Measurements from ENCODE around the gene BCAS3. TPM values are rescaled to one million over a fixed set of nuclear protein-coding genes. Genes with fewer than 3 reads are reported as not detected.

Gene BCAS3
- total and polyA plus RNA-seq, 2 donors: 6.9 to 12.4 TPM

DNA sequence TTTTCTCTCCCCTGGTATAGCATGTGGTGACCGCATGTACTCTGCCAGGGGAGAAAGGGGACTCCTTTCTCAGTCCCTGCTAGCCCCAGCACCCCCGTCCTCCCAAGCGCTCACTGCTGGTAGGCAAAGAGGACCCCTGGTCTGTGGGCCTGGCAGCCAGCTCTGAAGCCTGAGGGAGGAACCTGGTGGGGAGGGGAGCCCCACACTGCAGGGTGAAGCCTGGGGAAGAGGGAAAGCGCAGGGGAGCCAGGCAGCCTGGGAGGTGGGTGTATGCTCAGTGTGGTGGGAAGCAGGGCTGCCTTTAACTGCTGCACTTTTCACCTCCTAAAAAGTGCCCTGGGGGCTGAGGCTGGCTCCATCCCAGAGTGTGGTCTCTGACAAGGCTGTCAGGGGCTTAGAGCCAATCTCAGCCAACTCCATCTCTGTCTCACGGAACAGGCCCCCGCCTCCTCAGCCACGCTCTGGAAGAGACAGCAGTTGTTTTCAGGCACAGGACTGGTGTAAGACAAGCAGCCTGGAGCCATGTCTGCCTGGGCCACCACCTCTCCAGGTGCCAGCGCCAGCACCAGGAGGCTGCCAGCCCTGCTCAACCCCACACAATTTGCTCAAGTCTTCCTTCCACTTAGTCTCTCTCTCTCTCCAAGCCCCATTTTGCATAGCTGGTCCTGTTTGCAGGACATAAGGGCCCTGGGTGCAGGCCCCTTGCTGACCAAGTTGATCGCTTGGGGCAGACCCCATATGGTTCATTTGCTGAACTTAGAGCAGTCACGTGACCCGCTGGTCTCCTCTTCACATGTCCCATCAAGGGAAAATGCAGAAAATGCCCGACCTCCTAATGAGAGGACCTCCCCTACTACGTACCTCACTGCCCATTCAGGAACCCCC, 707.3 kb downstream of the BCAS3 start:
- Histone ChIP-seq H3K4me1 (ENCODE audit: control insufficient read depth in 2 of 2, insufficient read depth in 2 of 2, low read length in 2 of 2) (peaks cover 0 to 2% of the 10 kb centered on the region in 2 donors), H3K9me3 (ENCODE audit: control insufficient read depth in 2 of 2, insufficient read depth in 1 of 2, low read length in 1 of 2) (no peaks in the 10 kb centered on the region), H3K4me3 (ENCODE audit: low read length in 2 of 2) (no peak overlapping the region), H3K36me3 (ENCODE audit: control insufficient read depth in 2 of 2, insufficient read depth in 2 of 2, low read length in 1 of 2) (no peaks in the 10 kb centered on the region), H3K27me3 (ENCODE audit: control insufficient read depth in 2 of 2, insufficient read depth in 1 of 2, low read length in 1 of 2) (peaks cover 0 to 8% of the 10 kb centered on the region in 2 donors), H3K27ac (ENCODE audit: low read depth in 1 of 2, low read length in 1 of 2) (no peak overlapping the region)
- 96% methylated on average over 13 of the region's 13 CpGs for WGBS
- no peak for DNase-seq (ENCODE audit: low read depth in 6 of 9, low spot score in 9 of 9)

- DNase-seq (ENCODE audit: low read depth in 6 of 9, low spot score in 9 of 9): no peak
- 94% methylated on average over 15 of the region's 15 CpGs for WGBS
Observed at GRCh38 chr17:61385577-61386236, 708.1 kb downstream of the BCAS3 start.

DNA sequence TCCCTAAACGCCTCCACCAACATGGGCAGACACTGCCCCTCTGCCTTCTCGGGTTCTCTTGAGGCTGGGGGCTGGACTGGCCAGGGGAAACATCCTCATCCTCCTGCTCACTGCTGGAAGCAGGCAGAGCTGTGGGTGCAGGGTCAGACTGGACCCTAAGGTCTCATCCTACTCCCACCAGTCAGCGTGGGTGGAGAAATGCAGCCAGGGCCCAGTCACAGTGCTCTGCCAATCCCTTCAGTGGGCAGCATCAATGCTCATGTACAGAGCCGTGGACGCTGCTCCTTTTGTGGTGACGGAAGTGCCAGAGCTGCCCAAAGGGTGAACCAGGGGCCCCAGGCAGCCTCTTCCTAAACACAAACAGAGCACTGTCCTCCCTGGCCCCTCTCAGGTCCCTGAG, 708.6 kb downstream of the BCAS3 start:
- WGBS: 84% methylated on average over 6 of the region's 6 CpGs
- DNase-seq (ENCODE audit: low read depth in 6 of 9, low spot score in 9 of 9): no peak
- Histone ChIP-seq H3K36me3 (ENCODE audit: control insufficient read depth in 2 of 2, insufficient read depth in 2 of 2, low read length in 1 of 2) (no peaks in the 10 kb centered on the region), H3K27ac (ENCODE audit: low read depth in 1 of 2, low read length in 1 of 2) (no peak overlapping the region), H3K27me3 (ENCODE audit: control insufficient read depth in 2 of 2, insufficient read depth in 1 of 2, low read length in 1 of 2) (peaks cover 0 to 21% of the 10 kb centered on the region in 2 donors), H3K4me1 (ENCODE audit: control insufficient read depth in 2 of 2, insufficient read depth in 2 of 2, low read length in 2 of 2) (peaks cover 0 to 2% of the 10 kb centered on the region in 2 donors), H3K9me3 (ENCODE audit: control insufficient read depth in 2 of 2, insufficient read depth in 1 of 2, low read length in 1 of 2) (no peaks in the 10 kb centered on the region), H3K4me3 (ENCODE audit: low read length in 2 of 2) (no peak overlapping the region)

More at GRCh38 chr17:61385577-61386236, 708.1 kb downstream of the BCAS3 start:
- Histone ChIP-seq H3K4me3 (ENCODE audit: low read length in 2 of 2) (no peak overlapping the region), H3K36me3 (ENCODE audit: control insufficient read depth in 2 of 2, insufficient read depth in 2 of 2, low read length in 1 of 2) (no peaks in the 10 kb centered on the region), H3K27ac (ENCODE audit: low read depth in 1 of 2, low read length in 1 of 2) (no peak overlapping the region), H3K27me3 (ENCODE audit: control insufficient read depth in 2 of 2, insufficient read depth in 1 of 2, low read length in 1 of 2) (peaks cover 0 to 15% of the 10 kb centered on the region in 2 donors), H3K9me3 (ENCODE audit: control insufficient read depth in 2 of 2, insufficient read depth in 1 of 2, low read length in 1 of 2) (no peaks in the 10 kb centered on the region), H3K4me1 (ENCODE audit: control insufficient read depth in 2 of 2, insufficient read depth in 2 of 2, low read length in 2 of 2) (peaks cover 0 to 2% of the 10 kb centered on the region in 2 donors)

DNA sequence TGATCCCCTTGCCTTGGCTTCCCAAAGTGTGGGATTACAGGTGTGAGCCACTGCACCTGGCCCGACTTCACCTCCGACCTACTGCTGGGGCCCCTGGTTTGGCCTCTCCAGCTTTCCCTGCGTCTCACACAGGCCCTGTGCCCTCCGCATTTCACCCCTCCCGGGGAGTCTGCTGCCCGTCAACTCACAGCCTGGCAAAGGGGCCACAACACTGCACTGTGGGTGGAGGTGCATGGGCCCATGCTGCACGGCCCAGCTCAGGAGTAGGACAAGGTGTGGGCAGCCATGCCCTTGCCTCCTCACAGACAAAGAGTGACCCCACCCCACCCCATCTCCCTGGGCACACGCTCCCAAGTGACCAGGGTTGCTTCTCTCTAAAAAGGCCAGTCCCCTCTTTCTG, 709.4 kb downstream of the BCAS3 start:
- no peak for DNase-seq (ENCODE audit: low read depth in 6 of 9, low spot score in 9 of 9)
- Histone ChIP-seq H3K27ac (ENCODE audit: low read depth in 1 of 2, low read length in 1 of 2) (no peak overlapping the region), H3K9me3 (ENCODE audit: control insufficient read depth in 2 of 2, insufficient read depth in 1 of 2, low read length in 1 of 2) (no peaks in the 10 kb centered on the region), H3K36me3 (ENCODE audit: control insufficient read depth in 2 of 2, insufficient read depth in 2 of 2, low read length in 1 of 2) (no peaks in the 10 kb centered on the region), H3K4me1 (ENCODE audit: control insufficient read depth in 2 of 2, insufficient read depth in 2 of 2, low read length in 2 of 2) (peaks cover 0 to 2% of the 10 kb centered on the region in 2 donors), H3K4me3 (ENCODE audit: low read length in 2 of 2) (no peak overlapping the region), H3K27me3 (ENCODE audit: control insufficient read depth in 2 of 2, insufficient read depth in 1 of 2, low read length in 1 of 2) (peaks cover 0 to 28% of the 10 kb centered on the region in 2 donors)
- WGBS: 96% methylated on average over 8 of the region's 8 CpGs

GRCh38 chr17:61387511-61388305, 710.1 kb downstream of the BCAS3 start:
- Histone ChIP-seq H3K27me3 (ENCODE audit: control insufficient read depth in 2 of 2, insufficient read depth in 1 of 2, low read length in 1 of 2) (peaks cover 0 to 35% of the 10 kb centered on the region in 2 donors), H3K27ac (ENCODE audit: low read depth in 1 of 2, low read length in 1 of 2) (no peak overlapping the region), H3K36me3 (ENCODE audit: control insufficient read depth in 2 of 2, insufficient read depth in 2 of 2, low read length in 1 of 2) (no peaks in the 10 kb centered on the region), H3K9me3 (ENCODE audit: control insufficient read depth in 2 of 2, insufficient read depth in 1 of 2, low read length in 1 of 2) (no peaks in the 10 kb centered on the region), H3K4me1 (ENCODE audit: control insufficient read depth in 2 of 2, insufficient read depth in 2 of 2, low read length in 2 of 2) (peaks cover 0 to 2% of the 10 kb centered on the region in 2 donors), H3K4me3 (ENCODE audit: low read length in 2 of 2) (no peak overlapping the region)
- WGBS: 96% methylated on average over 11 of the region's 11 CpGs
- no peak for DNase-seq (ENCODE audit: low read depth in 6 of 9, low spot score in 9 of 9)

- Histone ChIP-seq H3K4me1 (ENCODE audit: control insufficient read depth in 2 of 2, insufficient read depth in 2 of 2, low read length in 2 of 2) (peaks cover 0 to 2% of the 10 kb centered on the region in 2 donors), H3K4me3 (ENCODE audit: low read length in 2 of 2) (no peak overlapping the region), H3K36me3 (ENCODE audit: control insufficient read depth in 2 of 2, insufficient read depth in 2 of 2, low read length in 1 of 2) (no peaks in the 10 kb centered on the region), H3K27me3 (ENCODE audit: control insufficient read depth in 2 of 2, insufficient read depth in 1 of 2, low read length in 1 of 2) (peaks cover 4 to 46% of the 10 kb centered on the region in 2 donors), H3K27ac (ENCODE audit: low read depth in 1 of 2, low read length in 1 of 2) (no peak overlapping the region), H3K9me3 (ENCODE audit: control insufficient read depth in 2 of 2, insufficient read depth in 1 of 2, low read length in 1 of 2) (no peaks in the 10 kb centered on the region)
- no peak for DNase-seq (ENCODE audit: low read depth in 6 of 9, low spot score in 9 of 9)
- WGBS: 95% methylated on average over 21 of the region's 21 CpGs
Observed at GRCh38 chr17:61388561-61389356, 711.1 kb downstream of the BCAS3 start.

DNA sequence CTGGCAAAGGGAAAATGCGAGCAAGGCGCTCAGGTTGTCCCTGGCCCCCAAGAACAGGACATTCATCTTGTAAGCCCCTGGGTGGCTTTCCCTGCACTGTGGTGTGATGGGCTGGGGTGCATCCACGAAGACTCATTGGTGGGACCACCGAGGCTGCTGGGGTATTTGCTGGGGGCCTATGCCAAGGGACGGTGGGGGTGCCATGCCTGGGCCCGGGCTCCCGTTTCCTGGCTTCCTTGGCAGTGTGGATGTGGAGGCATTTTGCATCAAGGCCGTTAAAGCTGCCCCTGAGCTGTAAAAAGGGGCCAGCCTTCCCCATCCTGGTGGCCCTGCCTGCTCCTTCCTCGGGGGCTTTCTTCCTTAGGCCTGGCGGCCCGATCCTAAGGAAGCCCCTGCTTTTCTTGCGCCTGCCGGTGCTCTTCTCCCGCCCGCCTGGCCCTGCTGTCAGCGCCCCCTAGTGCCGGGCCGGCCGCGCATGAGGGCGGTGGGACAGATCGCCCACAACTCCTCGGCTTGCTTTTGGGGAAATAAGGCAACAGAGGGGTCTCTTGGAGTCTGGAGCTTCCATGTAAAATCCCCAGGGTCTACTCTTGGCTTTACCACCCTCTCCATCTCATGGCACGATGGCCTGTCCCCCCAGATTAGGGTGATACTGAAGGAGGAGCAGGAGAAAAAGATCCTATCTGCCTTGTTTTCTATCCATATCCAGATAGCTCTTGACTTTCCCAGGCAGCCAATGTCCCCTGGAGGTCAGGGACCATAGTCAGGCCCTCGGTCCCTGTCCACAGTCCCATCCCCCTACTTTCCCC, 712.2 kb downstream of the BCAS3 start:
- 27% methylated on average over 25 of the region's 25 CpGs for WGBS
- H3K4me1 ChIP-seq (ENCODE audit: control insufficient read depth in 2 of 2, insufficient read depth in 2 of 2, low read length in 2 of 2): peaks cover 0 to 2% of the 10 kb centered on the region in 2 donors
- DNase-seq (ENCODE audit: low read depth in 6 of 9, low spot score in 9 of 9): peak in 3 of 9 donors; percentile 22 to 46 (median 46)

DNA sequence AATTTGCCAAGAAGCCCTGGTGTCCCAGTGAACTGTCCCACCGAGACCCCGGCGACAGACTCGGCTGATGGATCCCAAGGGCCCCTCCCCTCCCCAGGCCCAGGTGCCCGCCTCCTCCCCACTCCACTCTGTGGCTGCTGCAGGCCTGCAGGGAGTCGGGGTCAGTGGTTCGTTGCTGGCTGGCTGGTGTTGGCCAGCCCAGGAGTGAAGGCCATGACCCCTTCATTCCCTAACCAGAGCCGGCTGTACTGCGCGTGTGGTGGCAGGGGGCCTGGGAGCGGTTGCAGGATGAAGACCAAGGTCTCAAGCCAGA, 712.8 kb downstream of the BCAS3 start:
- peaks cover 13 to 63% of the 10 kb centered on the region in 2 donors for H3K27me3 ChIP-seq (ENCODE audit: control insufficient read depth in 2 of 2, insufficient read depth in 1 of 2, low read length in 1 of 2)
- no peak overlapping the region for H3K27ac ChIP-seq (ENCODE audit: low read depth in 1 of 2, low read length in 1 of 2)
- H3K36me3 ChIP-seq (ENCODE audit: control insufficient read depth in 2 of 2, insufficient read depth in 2 of 2, low read length in 1 of 2): no peaks in the 10 kb centered on the region
- no peak overlapping the region for H3K4me3 ChIP-seq (ENCODE audit: low read length in 2 of 2)
- no peak for DNase-seq (ENCODE audit: low read depth in 6 of 9, low spot score in 9 of 9)
- peaks cover 0 to 2% of the 10 kb centered on the region in 2 donors for H3K4me1 ChIP-seq (ENCODE audit: control insufficient read depth in 2 of 2, insufficient read depth in 2 of 2, low read length in 2 of 2)
- H3K9me3 ChIP-seq (ENCODE audit: control insufficient read depth in 2 of 2, insufficient read depth in 1 of 2, low read length in 1 of 2): no peaks in the 10 kb centered on the region
- 96% methylated on average over 11 of the region's 11 CpGs for WGBS

More for the DNA sequence above, 712.2 kb downstream of the BCAS3 start:
- peaks cover 10 to 57% of the 10 kb centered on the region in 2 donors for H3K27me3 ChIP-seq (ENCODE audit: control insufficient read depth in 2 of 2, insufficient read depth in 1 of 2, low read length in 1 of 2)
- H3K9me3 ChIP-seq (ENCODE audit: control insufficient read depth in 2 of 2, insufficient read depth in 1 of 2, low read length in 1 of 2): no peaks in the 10 kb centered on the region
- no peak overlapping the region for H3K27ac ChIP-seq (ENCODE audit: low read depth in 1 of 2, low read length in 1 of 2)
- no peaks in the 10 kb centered on the region for H3K36me3 ChIP-seq (ENCODE audit: control insufficient read depth in 2 of 2, insufficient read depth in 2 of 2, low read length in 1 of 2)
- H3K4me3 ChIP-seq (ENCODE audit: low read length in 2 of 2): no peak overlapping the region
